Mesothelial cell of epicardium (in vitro differentiated cells): ENCODE data around the gene OR4K14. TPM values are rescaled to one million over a fixed set of nuclear protein-coding genes. Genes with fewer than 3 reads are reported as not detected.

ENCODE experiments used
- DNase-seq, 2 experiments: peaks; one replicate each; pipeline ENCODE4 v3.0.0; 2021; ENCODE audit warnings: low spot score in 2 of 2; ENCODE audit not compliant: unreplicated experiment in 2 of 2
- H3K27ac Mint-ChIP-seq: 2 replicates; pipeline ENCODE4 v1.8.0; 2021; ENCODE audit warnings: mixed read lengths
- H3K27me3 Mint-ChIP-seq: 2 replicates; pipeline ENCODE4 v1.8.0; 2021; ENCODE audit warnings: low read depth, mixed read lengths
- H3K36me3 Mint-ChIP-seq: 2 replicates; pipeline ENCODE4 v1.8.0; 2021; ENCODE audit warnings: mixed read lengths
- H3K4me1 Mint-ChIP-seq: 2 replicates; pipeline ENCODE4 v1.8.0; 2021; ENCODE audit warnings: mixed read lengths
- H3K4me3 Mint-ChIP-seq: 2 replicates; pipeline ENCODE4 v1.8.0; 2021; ENCODE audit warnings: mild to moderate bottlenecking, moderate library complexity, mixed read lengths
- H3K9me3 Mint-ChIP-seq: 2 replicates; pipeline ENCODE4 v1.8.0; 2021; ENCODE audit warnings: mixed read lengths
- total RNA-seq: library from RNA; stranded (reverse); gene quantifications from 3 replicates; pipeline ENCODE4 v1.2.1, GENCODE V29; 2021
- TF ChIP-seq, protein P1 (sequence below): fragments of 200-600 bp; sonication (generic); IDR thresholded peaks from one replicate; pipeline ENCODE4 v1.5.0; 2021; ENCODE audit warnings: antibody characterized with exemption; ENCODE audit not compliant: unreplicated experiment

Gene OR4K14, protein sequence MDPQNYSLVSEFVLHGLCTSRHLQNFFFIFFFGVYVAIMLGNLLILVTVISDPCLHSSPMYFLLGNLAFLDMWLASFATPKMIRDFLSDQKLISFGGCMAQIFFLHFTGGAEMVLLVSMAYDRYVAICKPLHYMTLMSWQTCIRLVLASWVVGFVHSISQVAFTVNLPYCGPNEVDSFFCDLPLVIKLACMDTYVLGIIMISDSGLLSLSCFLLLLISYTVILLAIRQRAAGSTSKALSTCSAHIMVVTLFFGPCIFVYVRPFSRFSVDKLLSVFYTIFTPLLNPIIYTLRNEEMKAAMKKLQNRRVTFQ
- not detected in 3 replicates for total RNA-seq

DNA sequence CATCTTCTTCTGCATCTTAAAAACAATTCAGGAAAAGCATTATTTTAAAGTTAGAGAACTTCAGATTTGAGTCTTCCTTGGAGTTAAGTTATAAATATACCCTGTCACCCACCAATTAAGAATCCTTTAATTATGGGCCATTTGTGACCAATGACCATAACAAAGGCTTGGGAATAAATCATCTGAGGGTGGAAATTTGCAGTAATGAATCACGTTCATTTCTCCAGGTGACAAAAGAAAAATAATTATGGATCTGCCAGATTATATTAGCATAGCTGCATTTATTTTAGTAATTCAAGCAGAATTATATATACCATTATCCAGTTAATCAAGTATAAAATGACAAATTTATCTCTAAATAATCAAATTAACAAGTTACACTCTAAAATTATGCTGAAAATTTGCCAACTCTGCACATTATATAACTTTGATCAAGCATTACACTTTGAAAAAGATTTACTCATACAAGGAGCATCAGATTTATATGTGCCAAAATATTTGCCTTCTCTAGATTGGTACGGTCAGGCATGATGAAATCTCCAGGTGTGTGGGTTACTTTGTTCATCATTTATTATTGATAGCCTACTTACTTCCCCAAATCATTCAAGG, at the start of gene OR4K14:
Gene OR4K14, minus strand, starts transcription at position 51 of the 609 bp plus-strand sequence. CDS start 4,114 bp downstream, outside the sequence.
- Mint-ChIP-seq H3K27me3 (no peaks in the 10 kb centered on the region), H3K4me1 (no peaks in the 10 kb centered on the region), H3K36me3 (no peaks in the 10 kb centered on the region), H3K4me3 (no peak within 1 kb of the TSS), H3K9me3 (peaks cover 74% of the 10 kb centered on the region), H3K27ac (no peak within 1 kb of the TSS)
- TF ChIP-seq, protein P1, sequence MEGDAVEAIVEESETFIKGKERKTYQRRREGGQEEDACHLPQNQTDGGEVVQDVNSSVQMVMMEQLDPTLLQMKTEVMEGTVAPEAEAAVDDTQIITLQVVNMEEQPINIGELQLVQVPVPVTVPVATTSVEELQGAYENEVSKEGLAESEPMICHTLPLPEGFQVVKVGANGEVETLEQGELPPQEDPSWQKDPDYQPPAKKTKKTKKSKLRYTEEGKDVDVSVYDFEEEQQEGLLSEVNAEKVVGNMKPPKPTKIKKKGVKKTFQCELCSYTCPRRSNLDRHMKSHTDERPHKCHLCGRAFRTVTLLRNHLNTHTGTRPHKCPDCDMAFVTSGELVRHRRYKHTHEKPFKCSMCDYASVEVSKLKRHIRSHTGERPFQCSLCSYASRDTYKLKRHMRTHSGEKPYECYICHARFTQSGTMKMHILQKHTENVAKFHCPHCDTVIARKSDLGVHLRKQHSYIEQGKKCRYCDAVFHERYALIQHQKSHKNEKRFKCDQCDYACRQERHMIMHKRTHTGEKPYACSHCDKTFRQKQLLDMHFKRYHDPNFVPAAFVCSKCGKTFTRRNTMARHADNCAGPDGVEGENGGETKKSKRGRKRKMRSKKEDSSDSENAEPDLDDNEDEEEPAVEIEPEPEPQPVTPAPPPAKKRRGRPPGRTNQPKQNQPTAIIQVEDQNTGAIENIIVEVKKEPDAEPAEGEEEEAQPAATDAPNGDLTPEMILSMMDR, result no peak
- no peak for DNase-seq

DNA sequence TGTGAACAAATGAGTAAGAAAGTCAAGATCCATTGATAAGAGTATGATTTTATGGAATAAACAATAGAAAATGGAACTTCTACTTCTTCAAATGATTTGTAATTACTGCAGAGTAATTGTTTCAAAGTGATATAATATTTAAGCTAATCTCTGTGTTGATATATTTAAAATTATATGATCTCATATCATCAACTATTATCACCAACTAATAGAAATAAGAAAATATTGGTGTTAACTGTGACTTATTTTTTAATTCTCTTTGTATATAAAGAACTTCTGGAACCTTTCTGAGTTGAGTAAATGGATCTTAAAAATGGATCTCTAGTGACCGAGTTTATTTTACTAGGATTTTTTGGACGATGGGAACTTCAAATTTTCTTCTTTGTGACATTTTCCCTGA, 40.6 kb upstream of the OR4K14 start, which contains the start of gene OR4L1:
Gene OR4L1, plus strand, starts transcription at position 301 of the 400 bp plus-strand sequence. Its CDS starts 0 bp downstream, at position 301.
- Mint-ChIP-seq H3K27ac (no peak within 1 kb of the TSS), H3K4me1 (no peaks in the 10 kb centered on the region), H3K9me3 (peaks cover 76% of the 10 kb centered on the region), H3K27me3 (no peaks in the 10 kb centered on the region), H3K4me3 (no peak within 1 kb of the TSS), H3K36me3 (no peaks in the 10 kb centered on the region)
- TF ChIP-seq, protein P1, result no peak
- no peak for DNase-seq

DNA sequence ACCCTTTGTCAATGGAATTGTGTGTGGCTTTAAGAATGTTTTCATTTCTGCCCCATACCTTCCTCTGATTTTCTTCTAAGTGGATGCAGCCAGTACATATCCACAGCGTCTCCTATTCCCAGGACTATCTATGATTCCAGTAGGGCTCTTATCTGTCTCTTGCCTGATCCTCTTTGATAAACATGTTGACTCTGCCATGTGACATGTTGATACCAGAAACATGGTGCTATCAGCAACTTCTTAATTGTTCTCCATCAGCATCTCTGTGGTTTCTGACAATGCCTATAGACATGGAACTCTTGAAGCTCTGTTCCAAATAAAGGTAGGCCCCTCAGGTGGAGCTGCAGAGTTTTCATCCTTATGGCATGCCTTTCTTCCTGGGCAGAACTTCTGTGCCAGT, 29.1 kb upstream of the OR4K14 start:
- H3K27me3 Mint-ChIP-seq, result no peaks in the 10 kb centered on the region
- no peaks in the 10 kb centered on the region for H3K4me1 Mint-ChIP-seq
- no peak for DNase-seq
- H3K9me3 Mint-ChIP-seq, result peaks cover 72% of the 10 kb centered on the region
- H3K27ac Mint-ChIP-seq, result no peak overlapping the region
- no peaks in the 10 kb centered on the region for H3K36me3 Mint-ChIP-seq
- TF ChIP-seq, protein P1, result no peak
- no peak overlapping the region for H3K4me3 Mint-ChIP-seq

DNA sequence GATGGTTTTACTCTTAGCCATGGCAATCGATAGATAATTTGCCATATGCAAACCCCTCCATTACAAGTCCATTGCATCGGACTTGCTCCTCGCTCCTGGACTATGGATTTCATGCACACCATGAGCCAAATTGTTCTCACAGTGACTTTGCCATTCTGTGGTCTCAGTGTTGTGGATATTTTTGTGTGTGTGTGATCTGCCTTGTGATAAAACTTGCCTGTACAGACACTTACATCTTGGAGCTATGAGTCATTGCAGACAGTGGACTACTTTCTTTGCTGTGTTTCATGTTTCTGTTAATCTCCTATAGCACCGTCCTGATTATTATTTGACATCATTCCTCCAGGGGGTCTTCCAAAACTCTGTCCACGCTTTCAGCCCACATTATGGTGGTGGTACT, 25.1 kb upstream of the OR4K14 start:
- Mint-ChIP-seq H3K9me3 (peaks cover 68% of the 10 kb centered on the region), H3K27me3 (no peaks in the 10 kb centered on the region), H3K36me3 (no peaks in the 10 kb centered on the region), H3K4me1 (no peaks in the 10 kb centered on the region), H3K4me3 (no peak overlapping the region), H3K27ac (no peak overlapping the region)
- TF ChIP-seq, protein P1, result no peak
- no peak for DNase-seq

DNA sequence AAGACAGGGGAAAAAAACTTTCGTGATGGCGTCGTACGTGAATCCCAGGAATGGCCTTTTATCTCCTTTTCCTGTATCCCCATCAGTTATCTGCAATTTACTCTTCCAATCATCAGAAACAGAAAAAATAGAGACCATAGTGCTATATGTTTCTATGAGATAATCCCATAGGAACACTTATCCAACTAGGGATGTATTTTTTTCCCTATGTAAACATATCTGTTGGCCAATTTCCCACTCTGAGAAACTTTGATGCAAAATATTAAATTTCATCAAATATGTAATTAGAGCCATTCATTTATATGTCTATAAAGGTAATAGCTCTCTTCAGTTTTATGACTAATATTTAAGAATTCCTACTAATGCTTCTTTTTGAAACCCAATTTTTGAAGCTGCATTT, 16.8 kb upstream of the OR4K14 start, which contains the start of gene OR4K13:
Gene OR4K13, minus strand, starts transcription at position 101 of the 400 bp plus-strand sequence. CDS start 1,280 bp downstream, outside the sequence.
- Mint-ChIP-seq H3K27ac (no peak within 1 kb of the TSS), H3K9me3 (peaks cover 52% of the 10 kb centered on the region), H3K4me3 (no peak within 1 kb of the TSS), H3K36me3 (no peaks in the 10 kb centered on the region), H3K27me3 (no peaks in the 10 kb centered on the region), H3K4me1 (no peaks in the 10 kb centered on the region)
- no peak for DNase-seq
- TF ChIP-seq, protein P1, result no peak
